ENCODE measurements around the gene ZIM2.

DNA sequence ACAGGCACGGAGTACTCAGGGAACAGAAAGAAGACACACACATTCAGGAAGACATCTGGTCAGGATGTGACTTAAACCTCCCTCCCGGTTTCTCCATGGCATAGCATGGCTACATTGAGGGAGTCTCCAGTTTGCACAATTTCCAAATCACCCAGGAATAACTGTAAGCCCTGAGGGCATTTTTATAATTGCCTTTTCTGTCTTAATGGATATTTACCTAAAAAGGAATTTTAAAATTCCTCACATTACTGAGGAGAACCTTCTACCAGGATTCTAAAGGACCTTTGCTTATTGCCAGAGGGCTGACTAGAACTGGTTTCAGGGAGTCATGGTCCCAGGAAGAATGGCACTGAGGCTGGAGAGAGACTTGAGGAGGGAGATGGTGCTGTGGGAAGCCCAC, 21.4 kb downstream of the ZIM2 start:
- TF ChIP-seq POLR2A (IDR thresholded peaks at IDR 0.05) (no peak), CTCF (IDR thresholded peaks at IDR 0.05) (no peak), EP300 (IDR thresholded peaks at IDR 0.05) (no peak)

All from upper lobe of left lung (tissue), 4 donors.